ENCODE results near the gene SAC3D1. TPM values are rescaled to one million over a fixed set of nuclear protein-coding genes. Genes with fewer than 3 reads are reported as not detected.

SAC3D1 gene
- total RNA-seq, 4 donors from 2014 or later: 10.9 to 21.5 (median 13.9) TPM

GRCh38 chr11:65027213-65028067, 13.6 kb upstream of the SAC3D1 start, which contains the start of gene SNX15:
Gene SNX15 (plus strand): TSS chr11:65027439. CDS start chr11:65027538, 99 bp downstream.
- peak; percentile 66 to 78 for TF ChIP-seq POLR2A (IDR thresholded peaks at IDR 0.05)
- peak; percentile 55 to 92 (median 78) for TF ChIP-seq CTCF (IDR thresholded peaks at IDR 0.05)
- H3K4me1 ChIP-seq: peaks cover 0 to 18% (median 4%) of the 10 kb centered on the region in 4 donors

GRCh38 chr11:65032216-65032615, 8.8 kb upstream of the SAC3D1 start:
- H3K9me3 ChIP-seq: no peaks in the 10 kb centered on the region
- H3K4me1 ChIP-seq: peaks cover 0 to 18% (median 4%) of the 10 kb centered on the region in 4 donors
- no peaks in the 10 kb centered on the region for H3K27me3 ChIP-seq
- peaks cover 0 to 58% (median 0%) of the 10 kb centered on the region in 3 donors for H3K36me3 ChIP-seq
- TF ChIP-seq POLR2A (IDR thresholded peaks at IDR 0.05) (no peak), CTCF (IDR thresholded peaks at IDR 0.05) (no peak)
- H3K27ac ChIP-seq: no peak overlapping the region
- H3K4me3 ChIP-seq: no peak overlapping the region
- no peak for DNase-seq

More at GRCh38 chr11:65027213-65028067, 13.6 kb upstream of the SAC3D1 start, which contains the start of gene SNX15:
- H3K9me3 ChIP-seq: no peaks in the 10 kb centered on the region
- peak within 1 kb of the TSS; percentile 78 to 94 (median 88) for H3K27ac ChIP-seq
- no peaks in the 10 kb centered on the region for H3K27me3 ChIP-seq
- peak; percentile 94 to 97 (median 95) for DNase-seq
- H3K36me3 ChIP-seq: peaks cover 0 to 12% (median 0%) of the 10 kb centered on the region in 3 donors
- H3K4me3 ChIP-seq: peak within 1 kb of the TSS; percentile 46 to 67 (median 58)

- Histone ChIP-seq H3K36me3 (peaks cover 0 to 78% (median 0%) of the 10 kb centered on the region in 3 donors), H3K27ac (no peak overlapping the region), H3K4me1 (peaks cover 0 to 3% (median 0%) of the 10 kb centered on the region in 4 donors), H3K9me3 (no peaks in the 10 kb centered on the region), H3K4me3 (no peak overlapping the region), H3K27me3 (no peaks in the 10 kb centered on the region)
- no peak for DNase-seq
- TF ChIP-seq POLR2A (IDR thresholded peaks at IDR 0.05) (no peak), CTCF (IDR thresholded peaks at IDR 0.05) (no peak)
Observed at GRCh38 chr11:65034423-65034822, 6.6 kb upstream of the SAC3D1 start.

GRCh38 chr11:65035579-65035978, 5.4 kb upstream of the SAC3D1 start:
- no peak overlapping the region for H3K27ac ChIP-seq
- no peak overlapping the region for H3K4me3 ChIP-seq
- TF ChIP-seq POLR2A (IDR thresholded peaks at IDR 0.05) (no peak), CTCF (IDR thresholded peaks at IDR 0.05) (no peak)
- peaks cover 0 to 81% (median 0%) of the 10 kb centered on the region in 3 donors for H3K36me3 ChIP-seq
- DNase-seq: no peak
- no peaks in the 10 kb centered on the region for H3K27me3 ChIP-seq
- H3K9me3 ChIP-seq: no peaks in the 10 kb centered on the region
- H3K4me1 ChIP-seq: peaks cover 0 to 6% (median 2%) of the 10 kb centered on the region in 4 donors

- no peak for DNase-seq
- H3K27me3 ChIP-seq: no peaks in the 10 kb centered on the region
- peaks cover 0 to 74% (median 0%) of the 10 kb centered on the region in 3 donors for H3K36me3 ChIP-seq
- no peak overlapping the region for H3K4me3 ChIP-seq
- H3K9me3 ChIP-seq: no peaks in the 10 kb centered on the region
- TF ChIP-seq CTCF (IDR thresholded peaks at IDR 0.05) (no peak), POLR2A (IDR thresholded peaks at IDR 0.05) (no peak)
- no peak overlapping the region for H3K27ac ChIP-seq
- H3K4me1 ChIP-seq: peaks cover 0 to 10% (median 5%) of the 10 kb centered on the region in 4 donors
Observed at GRCh38 chr11:65036931-65037330, 4.1 kb upstream of the SAC3D1 start.

All from Peyer's patch (tissue), 4 donors.